OCI-LY1 (cell line): ENCODE data around the gene PCDH12.

Source experiments
- H2AFZ ChIP-seq: fragments of 200-600 bp; sonication (generic), shearing (Covaris generic); 2 replicates; pipeline ENCODE4 v1.6.0; 2014; ENCODE audit warnings: antibody characterized with exemption, mild to moderate bottlenecking, low read length
- H3F3A ChIP-seq: fragments of 200-600 bp; sonication (generic), shearing (Covaris generic); 2 replicates; pipeline ENCODE4 v1.6.0; 2014; ENCODE audit warnings: mild to moderate bottlenecking, antibody characterized with exemption, low read length, moderate library complexity; ENCODE audit not compliant: insufficient read depth
- H3K27ac ChIP-seq: fragments of 200-600 bp; sonication (generic); 2 replicates; pipeline ENCODE4 v1.5.1; 2014; ENCODE audit warnings: low read length, mixed run types, mild to moderate bottlenecking, low read depth; ENCODE audit not compliant: poor library complexity, severe bottlenecking
- H3K27me3 ChIP-seq: fragments of 200-600 bp; sonication (generic); 2 replicates; pipeline ENCODE4 v1.6.0; 2014; ENCODE audit warnings: antibody characterized with exemption, mild to moderate bottlenecking, low read length, moderate library complexity; ENCODE audit not compliant: insufficient read depth
- H3K36me3 ChIP-seq: fragments of 200-600 bp; sonication (generic); 2 replicates; pipeline ENCODE4 v1.6.1; 2014; ENCODE audit warnings: mild to moderate bottlenecking, antibody characterized with exemption, low read length, moderate library complexity, mixed read lengths; ENCODE audit not compliant: insufficient read depth
- H3K4me1 ChIP-seq: fragments of 200-600 bp; sonication (generic); 2 replicates; pipeline ENCODE4 v1.5.1; 2014; ENCODE audit warnings: mild to moderate bottlenecking, low read length, moderate library complexity; ENCODE audit not compliant: insufficient read depth, severe bottlenecking
- H3K4me2 ChIP-seq: fragments of 200-600 bp; sonication (generic), shearing (Covaris generic); 2 replicates; pipeline ENCODE4 v1.6.1; 2014; ENCODE audit warnings: low read length
- H3K4me3 ChIP-seq: fragments of 200-600 bp; sonication (generic); 2 replicates; pipeline ENCODE4 v1.5.1; 2014; ENCODE audit warnings: low read length, low read depth, mild to moderate bottlenecking, mixed read lengths; ENCODE audit not compliant: poor library complexity, severe bottlenecking
- H3K79me2 ChIP-seq: fragments of 200-600 bp; shearing (Covaris generic); 2 replicates; pipeline ENCODE4 v1.6.1; 2016; ENCODE audit warnings: mixed run types, low read length, mixed read lengths; ENCODE audit not compliant: insufficient read depth
- H3K9ac ChIP-seq: fragments of 200-600 bp; sonication (generic), shearing (Covaris generic); 2 replicates; pipeline ENCODE4 v1.6.1; 2014; ENCODE audit warnings: mild to moderate bottlenecking, low read length, mixed read lengths
- H3K9me2 ChIP-seq: fragments of 200-600 bp; sonication (generic), shearing (Covaris generic); 2 replicates; pipeline ENCODE4 v1.6.1; 2014; ENCODE audit warnings: low read depth, mild to moderate bottlenecking, low read length, mixed read lengths
- H3K9me3 ChIP-seq: fragments of 200-600 bp; shearing (Covaris generic); 2 replicates; pipeline ENCODE4 v1.6.1; 2014; ENCODE audit warnings: low read length, mixed read lengths
- H4K20me1 ChIP-seq: fragments of 200-600 bp; sonication (generic), shearing (Covaris generic); 2 replicates; pipeline ENCODE4 v1.6.0; 2016; ENCODE audit warnings: mild to moderate bottlenecking, low read length; ENCODE audit not compliant: insufficient read depth
- CTCF ChIP-seq: fragments of 200-600 bp; sonication (generic), shearing (Covaris generic); IDR thresholded peaks from 2 replicates; pipeline ENCODE4 v1.5.1; 2017; ENCODE audit warnings: mild to moderate bottlenecking, antibody characterized with exemption, low read length, moderate library complexity, mixed read lengths
- EZH2 ChIP-seq: fragments of 200-600 bp; sonication (generic), shearing (Covaris generic); IDR thresholded peaks from 2 replicates; pipeline ENCODE4 v1.8.0; 2017; ENCODE audit warnings: borderline replicate concordance, mixed run types, mild to moderate bottlenecking, antibody characterized with exemption, low read length, moderate library complexity, mixed read lengths

Gene PCDH12

GRCh38 chr5:141933151-141933550, 24.9 kb downstream of the PCDH12 start:
- Histone ChIP-seq H3K9me3 (no peaks in the 10 kb centered on the region), H3K79me2 (no peaks in the 10 kb centered on the region), H3K9ac (no peak overlapping the region), H2AFZ (no peak overlapping the region), H3K27ac (no peak overlapping the region), H3K4me1 (no peaks in the 10 kb centered on the region), H3K4me3 (no peak overlapping the region), H4K20me1 (no peaks in the 10 kb centered on the region), H3F3A (no peaks in the 10 kb centered on the region), H3K4me2 (no peak overlapping the region), H3K9me2 (no peaks in the 10 kb centered on the region), H3K27me3 (no peaks in the 10 kb centered on the region), H3K36me3 (peaks cover 75% of the 10 kb centered on the region)
- TF ChIP-seq EZH2 (no peak), CTCF (no peak)

- H4K20me1 ChIP-seq: no peaks in the 10 kb centered on the region
- TF ChIP-seq CTCF: no peak
- no peaks in the 10 kb centered on the region for H3K79me2 ChIP-seq
- H3K27ac ChIP-seq: no peak overlapping the region
- H3K36me3 ChIP-seq: peaks cover 77% of the 10 kb centered on the region
- no peaks in the 10 kb centered on the region for H3K27me3 ChIP-seq
- no peak overlapping the region for H3K4me2 ChIP-seq
- no peak overlapping the region for H3K4me3 ChIP-seq
- H2AFZ ChIP-seq: no peak overlapping the region
- H3K9me3 ChIP-seq: no peaks in the 10 kb centered on the region
- no peaks in the 10 kb centered on the region for H3K9me2 ChIP-seq
- no peaks in the 10 kb centered on the region for H3K4me1 ChIP-seq
- H3F3A ChIP-seq: no peaks in the 10 kb centered on the region
- no peak overlapping the region for H3K9ac ChIP-seq
Observed at GRCh38 chr5:141931694-141932093, 26.3 kb downstream of the PCDH12 start.

DNA sequence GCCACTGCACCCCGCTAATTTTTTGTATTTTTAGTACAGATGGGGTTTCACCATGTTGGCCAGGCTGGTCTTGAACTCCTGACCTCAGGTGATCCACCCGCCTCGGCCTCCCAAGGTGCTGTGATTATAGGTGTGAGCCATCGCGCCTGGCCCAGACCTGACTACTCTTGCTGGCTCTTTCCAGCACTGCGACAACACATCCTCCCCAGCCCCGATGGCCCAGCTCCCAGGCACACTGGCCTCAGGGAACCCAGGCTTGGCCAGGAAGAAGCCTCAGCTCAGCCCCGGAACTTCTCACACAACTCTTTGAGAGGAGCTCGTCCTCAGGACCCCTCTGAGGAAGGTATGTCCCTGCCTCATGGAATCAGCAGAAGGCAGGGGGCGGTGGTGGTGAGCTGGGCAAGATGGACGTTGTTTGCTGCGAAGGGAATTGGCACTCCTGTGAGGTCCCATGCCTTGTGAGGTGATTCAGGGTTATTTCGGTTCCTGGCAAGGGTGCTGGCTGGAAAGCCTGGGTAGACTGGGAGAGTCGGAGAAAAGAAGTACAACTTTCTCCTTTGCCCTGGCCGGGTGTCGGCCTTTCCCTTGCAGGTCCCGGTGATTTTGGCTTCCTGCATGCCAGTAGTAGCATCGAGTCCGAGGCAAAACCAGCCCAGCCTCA, 28.5 kb downstream of the PCDH12 start:
- no peak overlapping the region for H3K9ac ChIP-seq
- TF ChIP-seq CTCF (no peak), EZH2 (no peak)
- H2AFZ ChIP-seq: no peak overlapping the region
- H4K20me1 ChIP-seq: no peaks in the 10 kb centered on the region
- no peak overlapping the region for H3K4me2 ChIP-seq
- no peaks in the 10 kb centered on the region for H3K9me3 ChIP-seq
- peaks cover 2% of the 10 kb centered on the region for H3K4me1 ChIP-seq
- H3K79me2 ChIP-seq: no peaks in the 10 kb centered on the region
- H3K36me3 ChIP-seq: peaks cover 69% of the 10 kb centered on the region
- H3K27me3 ChIP-seq: no peaks in the 10 kb centered on the region
- no peaks in the 10 kb centered on the region for H3F3A ChIP-seq
- H3K4me3 ChIP-seq: no peak overlapping the region
- H3K9me2 ChIP-seq: no peaks in the 10 kb centered on the region
- no peak overlapping the region for H3K27ac ChIP-seq
